Measurements from ENCODE around the gene SEC14L5.

- TF ChIP-seq CTCF (IDR thresholded peaks at IDR 0.05) (no peak), POLR2AphosphoS5 (IDR thresholded peaks at IDR 0.05) (no peak), POLR2A (IDR thresholded peaks at IDR 0.05) (no peak)
These were observed 46.2 kb upstream of the SEC14L5 start for GRCh38 chr16:4911970-4912386.

Measured in prostate gland (tissue), 2 donors.